OCI-LY3 (cell line): ENCODE results near the gene SGSM1.

Experiments used
- H2AFZ ChIP-seq: fragments of 200-600, 300-600 bp; shearing (Covaris generic); 2 replicates; pipeline ENCODE4 v1.6.0; 2014; ENCODE audit warnings: antibody characterized with exemption, low read depth, low read length
- H3K27ac ChIP-seq: fragments of 200-600, 300-600 bp; sonication (generic); 2 replicates; pipeline ENCODE4 v1.5.1; 2014; ENCODE audit warnings: mild to moderate bottlenecking, low read length, moderate library complexity, mixed read lengths
- H3K27me3 ChIP-seq: fragments of 200-600, 300-600 bp; sonication (generic); 2 replicates; pipeline ENCODE4 v1.6.1; 2014; ENCODE audit warnings: low read depth, low read length, mixed read lengths
- H3K36me3 ChIP-seq: fragments of 200-600, 300-600 bp; sonication (generic); replicated peaks from 2 replicates; pipeline ENCODE3; 2014; ENCODE audit warnings: low read depth, low read length, mixed read lengths
- H3K4me1 ChIP-seq: fragments of 300-600, 200-600 bp; sonication (generic); 2 replicates; pipeline ENCODE4 v1.6.1; 2014; ENCODE audit warnings: low read length, mixed read lengths
- H3K4me2 ChIP-seq: fragments of 200-600, 300-600 bp; sonication (generic); 2 replicates; pipeline ENCODE4 v1.6.1; 2014; ENCODE audit warnings: low read length, mixed read lengths
- H3K4me3 ChIP-seq: fragments of 300-600, 200-600 bp; sonication (generic); 2 replicates; pipeline ENCODE4 v1.5.1; 2014; ENCODE audit warnings: antibody characterized with exemption, mild to moderate bottlenecking, low read length, moderate library complexity
- H3K79me2 ChIP-seq: fragments of 300-600, 200-600 bp; shearing (Covaris generic); 2 replicates; pipeline ENCODE4 v1.6.1; 2014; ENCODE audit warnings: mild to moderate bottlenecking, low read length, mixed read lengths
- H3K9ac ChIP-seq: fragments of 300-600, 200-600 bp; shearing (Covaris generic); 2 replicates; pipeline ENCODE4 v1.6.0; 2014; ENCODE audit warnings: mild to moderate bottlenecking, low read length, moderate library complexity
- H3K9me3 ChIP-seq: fragments of 200-600, 300-600 bp; shearing (Covaris generic); 2 replicates; pipeline ENCODE4 v1.6.1; 2014; ENCODE audit warnings: low read length, mixed read lengths; ENCODE audit not compliant: insufficient read depth
- H4K20me1 ChIP-seq: fragments of 200-600, 300-600 bp; sonication (generic); 2 replicates; pipeline ENCODE4 v1.6.1; 2016; ENCODE audit warnings: low read length, mixed read lengths; ENCODE audit not compliant: insufficient read depth
- EZH2phosphoT487 ChIP-seq: fragments of 200-600 bp; shearing (Covaris generic); IDR thresholded peaks from 2 replicates; pipeline ENCODE4 v1.6.1; 2018; ENCODE audit warnings: antibody characterized with exemption, mixed run types, low read depth
- TF ChIP-seq, protein P1 (sequence below): fragments of 200-600, 300-600 bp; sonication (generic); IDR thresholded peaks from 2 replicates; pipeline ENCODE4 v1.5.1; 2014; ENCODE audit warnings: antibody characterized with exemption, low read length, low read depth

Gene SGSM1

DNA sequence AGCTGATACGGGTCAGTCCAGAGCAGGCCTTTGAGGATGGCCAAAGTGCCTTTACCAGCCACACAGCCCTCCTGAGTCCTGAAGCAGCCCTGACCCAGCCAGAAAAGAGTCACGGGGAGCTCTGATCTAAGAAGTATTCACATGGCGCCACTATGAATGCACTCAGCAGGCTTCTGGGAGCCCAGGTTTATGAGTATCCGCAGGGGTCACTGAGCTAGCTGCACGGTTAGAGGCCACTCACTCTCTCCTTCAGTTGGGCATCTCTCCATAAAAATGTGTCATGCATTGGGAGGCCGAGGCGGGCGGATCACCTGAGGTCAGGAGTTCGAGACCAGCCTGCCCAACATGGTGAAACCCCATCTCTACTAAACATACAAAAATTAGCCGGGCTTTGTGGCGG lies 156.8 kb downstream of the SGSM1 start:
- TF ChIP-seq, protein P1, sequence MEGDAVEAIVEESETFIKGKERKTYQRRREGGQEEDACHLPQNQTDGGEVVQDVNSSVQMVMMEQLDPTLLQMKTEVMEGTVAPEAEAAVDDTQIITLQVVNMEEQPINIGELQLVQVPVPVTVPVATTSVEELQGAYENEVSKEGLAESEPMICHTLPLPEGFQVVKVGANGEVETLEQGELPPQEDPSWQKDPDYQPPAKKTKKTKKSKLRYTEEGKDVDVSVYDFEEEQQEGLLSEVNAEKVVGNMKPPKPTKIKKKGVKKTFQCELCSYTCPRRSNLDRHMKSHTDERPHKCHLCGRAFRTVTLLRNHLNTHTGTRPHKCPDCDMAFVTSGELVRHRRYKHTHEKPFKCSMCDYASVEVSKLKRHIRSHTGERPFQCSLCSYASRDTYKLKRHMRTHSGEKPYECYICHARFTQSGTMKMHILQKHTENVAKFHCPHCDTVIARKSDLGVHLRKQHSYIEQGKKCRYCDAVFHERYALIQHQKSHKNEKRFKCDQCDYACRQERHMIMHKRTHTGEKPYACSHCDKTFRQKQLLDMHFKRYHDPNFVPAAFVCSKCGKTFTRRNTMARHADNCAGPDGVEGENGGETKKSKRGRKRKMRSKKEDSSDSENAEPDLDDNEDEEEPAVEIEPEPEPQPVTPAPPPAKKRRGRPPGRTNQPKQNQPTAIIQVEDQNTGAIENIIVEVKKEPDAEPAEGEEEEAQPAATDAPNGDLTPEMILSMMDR: no peak
- no peak for TF ChIP-seq EZH2phosphoT487
- Histone ChIP-seq H2AFZ (no peak overlapping the region), H3K36me3 (no peaks in the 10 kb centered on the region), H4K20me1 (no peaks in the 10 kb centered on the region), H3K79me2 (no peaks in the 10 kb centered on the region), H3K27me3 (0 out of 2 replicates have a peak, but pooled peaks cover 7% of the 10 kb centered on the region), H3K4me1 (no peaks in the 10 kb centered on the region), H3K4me2 (no peak overlapping the region), H3K9ac (no peak overlapping the region), H3K27ac (no peak overlapping the region), H3K9me3 (no peaks in the 10 kb centered on the region), H3K4me3 (no peak overlapping the region)

DNA sequence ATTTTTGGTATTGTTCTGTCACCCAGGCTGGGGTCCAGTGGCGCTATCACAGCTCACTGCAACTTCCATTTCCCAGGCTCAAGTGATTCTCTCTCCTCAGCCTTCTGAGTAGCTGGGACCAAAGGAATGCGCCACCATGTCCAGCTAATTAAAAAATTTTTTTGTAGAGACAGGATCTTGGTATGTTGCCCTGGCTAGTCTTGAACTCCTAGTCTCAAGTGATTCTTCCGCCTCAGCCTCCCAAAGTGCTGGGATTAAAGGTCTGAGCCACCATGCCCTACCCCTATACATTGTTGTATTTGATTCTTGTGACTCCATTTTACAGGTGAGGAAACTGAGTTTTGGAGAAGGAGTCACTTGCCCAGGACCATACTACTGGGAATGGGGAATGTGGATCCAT lies 158.4 kb downstream of the SGSM1 start:
- H4K20me1 ChIP-seq: no peaks in the 10 kb centered on the region
- no peak overlapping the region for H2AFZ ChIP-seq
- no peaks in the 10 kb centered on the region for H3K36me3 ChIP-seq
- H3K4me3 ChIP-seq: no peak overlapping the region
- TF ChIP-seq, protein P1: no peak
- no peak for TF ChIP-seq EZH2phosphoT487
- H3K9me3 ChIP-seq: no peaks in the 10 kb centered on the region
- no peak overlapping the region for H3K9ac ChIP-seq
- no peaks in the 10 kb centered on the region for H3K4me1 ChIP-seq
- H3K79me2 ChIP-seq: no peaks in the 10 kb centered on the region
- 0 out of 2 replicates have a peak, but pooled peaks cover 7% of the 10 kb centered on the region for H3K27me3 ChIP-seq
- H3K4me2 ChIP-seq: no peak overlapping the region
- no peak overlapping the region for H3K27ac ChIP-seq

DNA sequence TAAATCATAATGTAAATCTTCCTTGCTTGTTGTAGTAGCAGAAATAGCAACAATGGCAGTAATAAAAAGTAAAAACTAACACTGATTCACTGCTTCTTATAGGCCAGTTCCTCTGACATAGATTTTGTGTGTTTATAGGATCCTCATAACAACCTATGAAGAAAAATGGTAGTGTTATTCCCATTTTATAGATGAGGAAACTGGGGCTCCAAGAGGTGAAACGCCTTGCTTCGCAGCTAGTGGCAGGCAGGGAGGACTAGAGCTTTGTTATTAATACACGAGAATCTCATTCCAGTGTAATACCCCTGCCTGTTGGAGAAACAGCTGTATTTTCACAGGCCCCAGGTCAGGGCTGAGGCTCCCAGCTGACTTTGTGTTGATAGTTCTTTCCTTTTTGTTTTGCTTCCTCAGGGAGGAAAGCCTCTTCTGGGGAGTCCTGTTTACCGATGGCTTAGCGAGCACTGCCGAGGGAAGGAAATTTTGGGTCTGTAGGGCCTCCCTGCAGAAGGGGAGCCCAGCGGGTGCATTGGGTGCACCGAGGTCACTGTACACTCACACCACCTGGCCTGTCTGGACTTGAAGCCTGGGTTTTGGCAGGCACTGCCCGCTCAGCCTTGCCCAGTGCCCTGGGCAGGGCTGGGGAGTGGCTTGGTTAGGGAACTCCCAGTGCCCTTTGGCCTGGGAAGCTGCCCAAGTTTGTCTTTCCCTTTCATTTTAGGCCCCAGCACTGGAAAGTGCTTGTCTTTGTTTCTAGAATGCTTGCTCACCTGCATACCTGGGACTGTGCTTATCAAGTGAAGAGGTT lies 160.0 kb downstream of the SGSM1 start:
- no peaks in the 10 kb centered on the region for H3K36me3 ChIP-seq
- H3K27ac ChIP-seq: no peak overlapping the region
- no peak overlapping the region for H3K4me2 ChIP-seq
- H3K9me3 ChIP-seq: no peaks in the 10 kb centered on the region
- TF ChIP-seq EZH2phosphoT487: no peak
- TF ChIP-seq, protein P1: no peak
- no peak overlapping the region for H3K9ac ChIP-seq
- no peak overlapping the region for H2AFZ ChIP-seq
- H3K79me2 ChIP-seq: no peaks in the 10 kb centered on the region
- H4K20me1 ChIP-seq: no peaks in the 10 kb centered on the region
- H3K4me3 ChIP-seq: no peak overlapping the region
- no peaks in the 10 kb centered on the region for H3K4me1 ChIP-seq
- H3K27me3 ChIP-seq: 0 out of 2 replicates have a peak, but pooled peaks cover 6% of the 10 kb centered on the region

DNA sequence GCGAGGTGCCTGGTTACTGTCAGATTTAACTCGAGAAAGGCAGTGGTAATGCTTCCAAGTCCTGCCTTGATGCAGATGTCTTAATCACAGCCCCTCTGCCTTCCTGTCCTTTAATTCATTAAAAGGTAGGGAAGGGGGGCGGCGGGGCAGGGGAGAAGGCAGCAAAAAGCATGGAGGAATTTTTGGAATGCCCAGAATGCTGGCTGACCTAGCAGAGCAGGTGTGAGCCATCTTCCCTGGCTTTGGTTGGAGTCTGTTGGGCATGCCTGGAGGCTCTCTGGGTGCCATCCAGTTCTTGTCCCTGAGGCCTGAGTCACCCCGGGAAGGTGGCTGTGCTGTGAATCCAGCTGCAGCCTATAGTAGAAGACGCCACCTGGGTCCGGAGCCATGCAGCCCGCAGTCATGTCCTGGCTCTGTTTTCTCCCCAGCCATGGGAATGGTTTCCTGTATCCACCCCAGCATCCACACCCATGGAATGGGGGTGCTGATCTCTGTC lies 162.1 kb downstream of the SGSM1 start:
- H3K27ac ChIP-seq: no peak overlapping the region
- no peak overlapping the region for H2AFZ ChIP-seq
- no peaks in the 10 kb centered on the region for H4K20me1 ChIP-seq
- no peaks in the 10 kb centered on the region for H3K79me2 ChIP-seq
- H3K4me1 ChIP-seq: no peaks in the 10 kb centered on the region
- H3K27me3 ChIP-seq: peaks cover 10% of the 10 kb centered on the region; the same call in 1 of the 2 replicates
- TF ChIP-seq, protein P1: no peak
- no peak for TF ChIP-seq EZH2phosphoT487
- no peak overlapping the region for H3K4me3 ChIP-seq
- no peak overlapping the region for H3K9ac ChIP-seq
- H3K36me3 ChIP-seq: no peaks in the 10 kb centered on the region
- H3K9me3 ChIP-seq: no peaks in the 10 kb centered on the region
- no peak overlapping the region for H3K4me2 ChIP-seq
